MCF 10A (cell line): ENCODE data around the gene CCM2. TPM values are rescaled to one million over a fixed set of nuclear protein-coding genes. Genes with fewer than 3 reads are reported as not detected.
"Not testable (repeated sequence)": the region's sequence is repeated elsewhere in the genome, so short reads cannot be mapped to it uniquely, and the experiment has no call there.

Experiments
- BruUV-seq: library from RNA; stranded (reverse); fragments of 400-500 nt; replicated peaks from 2 replicates; lab custom pipeline; 2021; lab: Mats Ljungman, UMichigan
- CTCF ChIA-PET: fragments of 300-600 bp; sonication (Branson Sonifier 250); formaldehyde crosslinking; extraction: SDS; loops from one replicate; lab custom pipeline; 2021; ENCODE audit warnings: antibody characterized with exemption, inconsistent platforms; lab: Yijun Ruan, JAX
- POLR2A ChIA-PET: fragments of 300-600, 350-650 bp; sonication (Branson Sonifier 250); formaldehyde crosslinking; extraction: SDS; loops from one replicate; lab custom pipeline; 2020; ENCODE audit warnings: antibody characterized with exemption, inconsistent platforms; lab: Yijun Ruan, JAX
- DNase-seq: peaks from one replicate; pipeline ENCODE4 v3.0.0-alpha.2; 2018; ENCODE audit not compliant: unreplicated experiment
- H3K27ac Mint-ChIP-seq: one replicate; pipeline ENCODE4 v1.8.0; 2022; ENCODE audit warnings: mild to moderate bottlenecking, low read depth, mixed read lengths; ENCODE audit not compliant: unreplicated experiment
- H3K27me3 Mint-ChIP-seq: one replicate; pipeline ENCODE4 v1.8.0; 2022; ENCODE audit warnings: mixed read lengths; ENCODE audit not compliant: insufficient read depth, unreplicated experiment
- H3K36me3 Mint-ChIP-seq: one replicate; pipeline ENCODE4 v1.8.0; 2022; ENCODE audit warnings: mild to moderate bottlenecking, moderate library complexity, mixed read lengths; ENCODE audit not compliant: insufficient read depth, unreplicated experiment
- H3K4me1 Mint-ChIP-seq: one replicate; pipeline ENCODE4 v1.8.0; 2022; ENCODE audit warnings: mixed read lengths; ENCODE audit not compliant: insufficient read depth, unreplicated experiment
- H3K4me3 Mint-ChIP-seq: one replicate; pipeline ENCODE4 v1.8.0; 2022; ENCODE audit warnings: mild to moderate bottlenecking, moderate library complexity, mixed read lengths; ENCODE audit not compliant: unreplicated experiment
- H3K9me3 Mint-ChIP-seq: one replicate; pipeline ENCODE4 v1.8.0; 2022; ENCODE audit warnings: mixed read lengths; ENCODE audit not compliant: unreplicated experiment
- intact Hi-C: fragments of 100-400 bp; cut with micrococcal nuclease; formaldehyde crosslinking; loops from 2 replicates; pipeline ENCODE4 v1.14.1; 2022
- total RNA-seq: library from RNA; stranded (reverse); gene quantifications from 2 replicates; pipeline ENCODE4 v1.2.3, GENCODE V29; 2022
- TF ChIP-seq, protein P1 (sequence below): fragments of 200-600 bp; IDR thresholded peaks from one replicate; pipeline ENCODE4 v1.8.0; 2022; ENCODE audit warnings: antibody characterized with exemption, mild to moderate bottlenecking; ENCODE audit not compliant: unreplicated experiment

The CCM2 gene
- total RNA-seq, 1 experiment from 2014 or later: 36.2 TPM

DNA sequence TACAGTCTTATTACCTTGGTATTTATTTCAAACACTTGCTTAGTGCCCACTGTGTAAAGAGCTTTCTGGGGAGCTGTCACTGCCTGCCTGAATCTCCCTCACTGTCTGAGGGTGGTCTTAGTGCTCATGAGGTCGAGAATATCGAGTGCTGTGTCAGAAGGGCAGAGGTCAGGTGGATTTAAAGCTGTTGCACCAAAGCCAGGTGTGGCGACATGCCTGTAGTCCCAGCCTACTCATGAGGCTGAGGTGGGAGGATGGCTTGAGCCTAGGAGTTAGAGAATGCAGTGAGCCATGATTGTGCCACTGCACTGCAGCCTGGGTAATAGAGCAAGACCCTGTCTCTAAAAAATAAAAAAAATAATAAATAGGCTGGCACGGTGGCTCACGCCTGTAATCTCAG, 20.9 kb downstream of the CCM2 start:
- BruUV-seq: no TSS peak
- POLR2A ChIA-PET: interaction anchor here (2.2 to 4.2 kb wide), 2 partner anchors 10 to 12 kb away, joined by 6 to 23 read pairs; no protein-coding TSS in a partner anchor
- peaks cover 8% of the 10 kb centered on the region for H3K4me1 Mint-ChIP-seq
- intact Hi-C loops: no loop called here
- H3K27ac Mint-ChIP-seq: no peak overlapping the region
- CTCF ChIA-PET: interaction anchor here (0.6 to 1.3 kb wide), 4 partner anchors 18 to 163 kb away, joined by 3 to 7 read pairs (median 6); no protein-coding TSS in a partner anchor
- DNase-seq: no peak
- H3K9me3 Mint-ChIP-seq: no peaks in the 10 kb centered on the region
- H3K4me3 Mint-ChIP-seq: no peak overlapping the region
- TF ChIP-seq, protein P1, sequence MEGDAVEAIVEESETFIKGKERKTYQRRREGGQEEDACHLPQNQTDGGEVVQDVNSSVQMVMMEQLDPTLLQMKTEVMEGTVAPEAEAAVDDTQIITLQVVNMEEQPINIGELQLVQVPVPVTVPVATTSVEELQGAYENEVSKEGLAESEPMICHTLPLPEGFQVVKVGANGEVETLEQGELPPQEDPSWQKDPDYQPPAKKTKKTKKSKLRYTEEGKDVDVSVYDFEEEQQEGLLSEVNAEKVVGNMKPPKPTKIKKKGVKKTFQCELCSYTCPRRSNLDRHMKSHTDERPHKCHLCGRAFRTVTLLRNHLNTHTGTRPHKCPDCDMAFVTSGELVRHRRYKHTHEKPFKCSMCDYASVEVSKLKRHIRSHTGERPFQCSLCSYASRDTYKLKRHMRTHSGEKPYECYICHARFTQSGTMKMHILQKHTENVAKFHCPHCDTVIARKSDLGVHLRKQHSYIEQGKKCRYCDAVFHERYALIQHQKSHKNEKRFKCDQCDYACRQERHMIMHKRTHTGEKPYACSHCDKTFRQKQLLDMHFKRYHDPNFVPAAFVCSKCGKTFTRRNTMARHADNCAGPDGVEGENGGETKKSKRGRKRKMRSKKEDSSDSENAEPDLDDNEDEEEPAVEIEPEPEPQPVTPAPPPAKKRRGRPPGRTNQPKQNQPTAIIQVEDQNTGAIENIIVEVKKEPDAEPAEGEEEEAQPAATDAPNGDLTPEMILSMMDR: no peak
- H3K36me3 Mint-ChIP-seq: peaks cover 29% of the 10 kb centered on the region
- no peaks in the 10 kb centered on the region for H3K27me3 Mint-ChIP-seq

- Mint-ChIP-seq H3K9me3 (no peaks in the 10 kb centered on the region), H3K36me3 (peaks cover 28% of the 10 kb centered on the region), H3K27me3 (no peaks in the 10 kb centered on the region), H3K4me1 (peaks cover 8% of the 10 kb centered on the region), H3K4me3 (no peak overlapping the region), H3K27ac (peak overlapping the region; percentile 28)
- no TSS peak for BruUV-seq
- POLR2A ChIA-PET: interaction anchor here (1.9 to 4.2 kb wide), 3 partner anchors 11 to 20 kb away, joined by 6 to 23 read pairs (median 11); no protein-coding TSS in a partner anchor
- CTCF ChIA-PET: interaction anchor here (0.7 to 1.3 kb wide), 2 partner anchors 19 to 780 kb away, joined by 4 to 7 read pairs; no protein-coding TSS in a partner anchor
- no peak for DNase-seq
- intact Hi-C loops: no loop called here
- TF ChIP-seq, protein P1: no peak
Measured at GRCh38 chr7:45021604-45022296, 21.7 kb downstream of the CCM2 start.

DNA sequence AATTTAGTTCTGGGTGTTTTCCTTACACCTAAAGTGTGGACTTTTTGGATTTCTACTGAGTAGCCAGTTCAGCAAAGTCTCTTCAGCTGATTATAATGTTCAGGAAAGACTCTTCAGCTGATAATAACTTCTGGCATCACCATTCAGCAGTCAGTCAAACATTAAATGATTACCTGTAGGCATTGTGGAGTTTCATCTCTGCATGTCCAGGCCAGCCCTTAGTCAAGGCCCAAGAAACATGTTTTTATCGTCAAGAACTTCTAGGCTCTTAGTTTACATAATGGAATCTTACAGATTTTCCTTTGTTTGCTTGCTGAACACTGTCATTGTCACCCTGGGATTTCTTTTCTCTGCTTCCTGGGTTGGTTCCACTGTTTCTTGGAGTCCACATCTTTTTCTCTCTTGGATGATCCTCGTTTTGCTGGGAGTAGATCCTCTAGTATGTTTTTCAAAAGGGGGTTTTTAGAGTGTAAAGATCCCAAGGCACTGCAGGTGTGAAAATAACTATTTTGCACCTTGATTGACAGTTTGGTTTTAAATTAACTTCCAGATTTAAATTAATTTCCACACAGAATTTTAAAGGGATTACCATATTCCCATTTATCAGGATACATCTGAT, 24.2 kb downstream of the CCM2 start:
- DNase-seq: no peak
- TF ChIP-seq, protein P1: no peak
- Mint-ChIP-seq H3K4me1 (peaks cover 14% of the 10 kb centered on the region), H3K36me3 (peaks cover 28% of the 10 kb centered on the region), H3K27ac (peak overlapping the region; percentile 9), H3K9me3 (no peaks in the 10 kb centered on the region), H3K4me3 (no peak overlapping the region), H3K27me3 (no peaks in the 10 kb centered on the region)
- ChIA-PET POLR2A (interaction anchor here (0.7 to 4.2 kb wide), 2 partner anchors 9 to 133 kb away, joined by 5 to 23 read pairs; no protein-coding TSS in a partner anchor), CTCF (no interaction called here)
- intact Hi-C loops: no loop called here
- no TSS peak for BruUV-seq

GRCh38 chr7:45025473-45025872, 25.5 kb downstream of the CCM2 start:
- CTCF ChIA-PET, H3K27ac Mint-ChIP-seq, DNase-seq, H3K9me3 Mint-ChIP-seq, H3K4me3 Mint-ChIP-seq, BruUV-seq, H3K27me3 Mint-ChIP-seq, intact Hi-C loops: not testable (repeated sequence)
- POLR2A ChIA-PET: interaction anchor here (1.2 to 4.2 kb wide), 2 partner anchors 8 to 24 kb away, joined by 3 to 23 read pairs; no protein-coding TSS in a partner anchor
- Mint-ChIP-seq H3K36me3 (peaks cover 34% of the 10 kb centered on the region), H3K4me1 (peaks cover 14% of the 10 kb centered on the region)
